HUES64 (cell line): ENCODE results near the gene ARFRP1.

Source experiments
- H3K27ac ChIP-seq: 2 replicates; pipeline ENCODE4 v1.7.0; 2013; ENCODE audit warnings: low read depth, low read length, inconsistent platforms
- H3K27me3 ChIP-seq: 2 replicates; pipeline ENCODE4 v1.6.1; 2013; ENCODE audit warnings: mild to moderate bottlenecking, low read length; ENCODE audit not compliant: insufficient read depth
- H3K36me3 ChIP-seq: 2 replicates; pipeline ENCODE4 v1.6.1; 2013; ENCODE audit warnings: mild to moderate bottlenecking, low read length; ENCODE audit not compliant: insufficient read depth
- H3K4me1 ChIP-seq: 2 replicates; pipeline ENCODE4 v1.6.1; 2013; ENCODE audit warnings: mild to moderate bottlenecking, low read length, moderate library complexity; ENCODE audit not compliant: insufficient read depth
- H3K4me3 ChIP-seq: 2 replicates; pipeline ENCODE4 v1.5.1; 2013; ENCODE audit warnings: mild to moderate bottlenecking, low read length, moderate library complexity
- H3K9ac ChIP-seq: 2 replicates; pipeline ENCODE4 v1.6.1; 2013; ENCODE audit warnings: mild to moderate bottlenecking, low read depth, low read length
- H3K9me3 ChIP-seq: 2 replicates; pipeline ENCODE4 v1.6.1; 2013; ENCODE audit warnings: low read depth, low read length; ENCODE audit not compliant: insufficient read depth
- WGBS: fragments of 150-250, 120-280 bp; methylation state at CpG from one replicate; pipeline ENCODE4 v1.1.7; 2013; ENCODE audit warnings: missing lambda C conversion rate; 5-methylcytosine and 5-hydroxymethylcytosine counted together

Gene ARFRP1

DNA sequence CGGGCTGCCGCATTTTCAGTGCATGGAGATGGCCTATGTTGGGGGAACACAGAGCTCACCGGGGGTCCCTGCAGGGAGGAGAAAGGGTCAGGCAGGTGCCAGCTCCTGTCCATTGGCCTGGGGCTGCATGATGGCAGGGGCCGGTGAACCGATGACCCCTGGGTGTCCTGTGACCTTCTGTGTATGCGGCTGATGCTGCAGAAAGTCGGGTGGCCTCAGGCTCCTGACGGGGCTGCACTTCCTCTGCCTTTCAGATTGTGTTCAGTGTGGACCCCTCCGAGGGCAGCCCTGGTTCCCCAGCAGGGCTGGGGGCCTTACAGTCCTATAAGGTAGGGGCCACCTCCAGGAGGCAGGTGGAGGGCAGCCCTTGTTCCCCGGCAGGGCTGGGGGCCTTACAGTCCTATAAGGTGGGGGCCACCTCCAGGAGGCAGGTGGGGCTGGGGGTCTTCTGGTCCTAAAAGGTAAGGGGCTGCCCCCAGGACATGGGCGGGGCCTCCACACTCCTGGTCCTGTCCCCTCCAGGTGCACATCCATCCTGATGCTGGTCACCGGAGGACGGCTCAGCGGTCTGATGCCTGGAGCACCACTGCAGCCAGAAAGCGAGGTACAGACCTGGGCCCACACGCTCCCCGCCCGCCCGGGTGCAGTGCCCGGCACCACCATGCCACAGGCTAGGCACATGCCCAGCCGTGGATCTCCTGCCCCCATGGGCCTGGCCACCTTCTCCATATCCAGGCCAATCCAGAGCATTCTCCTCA, 22.3 kb downstream of the ARFRP1 start:
- Histone ChIP-seq H3K9ac (no peak overlapping the region), H3K9me3 (no peaks in the 10 kb centered on the region), H3K4me3 (no peak overlapping the region), H3K36me3 (0 out of 2 replicates have a peak, but pooled peaks cover 2% of the 10 kb centered on the region), H3K27ac (no peak overlapping the region), H3K4me1 (no peaks in the 10 kb centered on the region), H3K27me3 (no peaks in the 10 kb centered on the region)
- WGBS = 92% methylated on average over 21 of the region's 21 CpGs

DNA sequence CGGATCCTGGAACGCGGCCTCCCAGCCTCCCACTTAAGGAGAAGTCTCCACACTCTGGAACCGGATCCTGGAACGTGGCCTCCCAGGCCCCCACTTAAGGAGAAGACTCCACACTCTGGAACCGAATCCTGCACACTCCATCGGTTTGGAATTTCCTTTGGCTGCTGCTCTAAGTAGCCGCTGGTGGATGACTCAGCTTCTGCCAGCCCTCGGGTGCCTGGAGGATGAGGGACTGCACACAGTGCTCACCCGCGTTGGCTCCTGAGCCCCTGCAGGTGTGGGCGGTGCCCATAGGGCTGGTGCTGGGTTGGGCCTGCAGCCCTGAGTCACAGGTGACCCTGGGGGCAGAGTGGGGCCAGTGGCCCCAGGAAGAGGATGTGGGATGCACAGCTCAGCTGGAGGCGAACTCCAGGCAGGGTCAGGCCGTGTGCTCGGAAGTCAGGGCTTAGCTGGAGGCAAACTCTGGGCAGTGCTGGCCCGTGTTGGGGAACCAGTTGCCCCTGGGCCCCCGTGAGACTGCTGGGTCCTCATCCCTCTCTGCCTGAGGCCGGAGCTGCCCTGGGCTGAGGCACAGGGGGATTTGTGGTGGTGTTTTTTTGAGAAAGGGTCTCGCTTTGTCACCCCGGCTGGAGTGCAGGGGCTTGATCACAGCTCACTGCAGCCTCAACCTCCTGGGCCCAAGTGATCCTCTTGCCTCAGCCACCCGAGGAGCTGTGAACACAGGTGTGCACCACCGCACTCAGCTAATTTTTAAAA, 25.2 kb downstream of the ARFRP1 start:
- Histone ChIP-seq H3K27me3 (no peaks in the 10 kb centered on the region), H3K4me1 (no peaks in the 10 kb centered on the region), H3K36me3 (peaks cover 11% of the 10 kb centered on the region), H3K4me3 (no peak overlapping the region), H3K9ac (no peak overlapping the region), H3K27ac (no peak overlapping the region), H3K9me3 (no peaks in the 10 kb centered on the region)
- 83% methylated on average over 22 of the region's 22 CpGs for WGBS

GRCh38 chr20:63681609-63682142, 26.1 kb downstream of the ARFRP1 start:
- H3K27ac ChIP-seq = no peak overlapping the region
- peaks cover 15% of the 10 kb centered on the region for H3K36me3 ChIP-seq
- 95% methylated on average over 13 of the region's 13 CpGs for WGBS
- H3K4me3 ChIP-seq = no peak overlapping the region
- H3K9me3 ChIP-seq = no peaks in the 10 kb centered on the region
- H3K27me3 ChIP-seq = no peaks in the 10 kb centered on the region
- no peaks in the 10 kb centered on the region for H3K4me1 ChIP-seq
- H3K9ac ChIP-seq = no peak overlapping the region

DNA sequence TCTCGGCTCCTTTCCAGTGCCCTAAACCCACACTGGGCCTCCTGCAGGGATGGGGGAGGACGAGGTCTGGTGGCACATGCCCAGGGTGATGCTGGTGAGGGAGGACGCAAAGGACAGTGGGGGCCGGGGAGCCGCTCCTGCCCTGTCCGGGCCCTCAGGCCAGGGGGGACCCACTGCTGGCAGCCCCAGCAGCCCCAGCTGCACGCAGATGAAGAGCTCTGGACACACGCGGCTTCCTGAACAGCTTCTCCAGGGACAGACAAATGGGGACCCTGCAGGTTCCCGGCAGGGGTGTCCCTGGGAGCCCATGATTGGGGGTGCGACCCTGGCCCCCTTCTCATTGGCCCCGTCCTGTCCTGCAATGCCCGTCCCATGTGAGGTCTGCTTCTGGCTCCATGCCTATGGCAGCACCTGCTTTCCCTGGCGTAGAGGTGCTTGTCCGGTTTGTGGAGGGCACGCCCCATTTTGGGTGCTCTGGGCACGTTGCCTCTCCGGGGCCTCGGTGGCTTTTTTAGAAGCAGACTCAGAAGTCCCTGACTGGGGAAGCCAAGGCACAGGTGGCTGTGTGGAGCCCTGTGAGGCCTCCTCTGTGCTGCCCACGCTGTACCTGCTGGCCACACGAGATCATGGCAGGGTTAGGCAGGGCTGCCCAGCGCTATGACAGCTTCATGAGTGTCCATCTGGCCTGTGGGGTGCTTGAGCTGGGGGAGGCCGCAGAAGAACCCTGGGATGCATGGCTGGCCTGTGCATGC, 26.7 kb downstream of the ARFRP1 start:
- Histone ChIP-seq H3K9ac (no peak overlapping the region), H3K36me3 (peaks cover 19% of the 10 kb centered on the region), H3K4me3 (no peak overlapping the region), H3K9me3 (no peaks in the 10 kb centered on the region), H3K27ac (no peak overlapping the region), H3K27me3 (no peaks in the 10 kb centered on the region), H3K4me1 (no peaks in the 10 kb centered on the region)
- 95% methylated on average over 23 of the region's 23 CpGs for WGBS

DNA sequence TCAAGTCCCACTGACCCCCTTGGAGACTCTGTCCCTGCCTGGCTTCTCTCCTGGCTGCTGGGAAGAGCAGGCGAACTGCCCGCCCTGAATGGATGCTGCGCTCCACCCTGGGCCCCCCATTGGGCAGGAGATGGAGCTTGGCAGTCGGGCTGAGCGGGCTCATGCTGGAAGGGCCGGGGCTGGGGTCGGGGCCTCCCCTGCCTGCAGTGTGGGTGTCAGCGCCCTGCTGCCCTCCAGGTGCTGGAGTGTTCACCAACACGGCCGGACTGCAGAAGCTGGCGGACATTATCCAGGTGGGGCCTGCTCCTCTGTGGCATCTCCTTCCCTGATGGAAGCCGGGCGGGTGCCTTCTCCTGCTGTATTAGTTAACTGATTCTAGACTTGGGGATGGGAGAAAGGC, 27.3 kb downstream of the ARFRP1 start:
- Histone ChIP-seq H3K27ac (no peak overlapping the region), H3K9ac (no peak overlapping the region), H3K27me3 (no peaks in the 10 kb centered on the region), H3K9me3 (no peaks in the 10 kb centered on the region), H3K4me3 (no peak overlapping the region), H3K4me1 (no peaks in the 10 kb centered on the region), H3K36me3 (peaks cover 23% of the 10 kb centered on the region)
- WGBS = 96% methylated on average over 13 of the region's 13 CpGs

DNA sequence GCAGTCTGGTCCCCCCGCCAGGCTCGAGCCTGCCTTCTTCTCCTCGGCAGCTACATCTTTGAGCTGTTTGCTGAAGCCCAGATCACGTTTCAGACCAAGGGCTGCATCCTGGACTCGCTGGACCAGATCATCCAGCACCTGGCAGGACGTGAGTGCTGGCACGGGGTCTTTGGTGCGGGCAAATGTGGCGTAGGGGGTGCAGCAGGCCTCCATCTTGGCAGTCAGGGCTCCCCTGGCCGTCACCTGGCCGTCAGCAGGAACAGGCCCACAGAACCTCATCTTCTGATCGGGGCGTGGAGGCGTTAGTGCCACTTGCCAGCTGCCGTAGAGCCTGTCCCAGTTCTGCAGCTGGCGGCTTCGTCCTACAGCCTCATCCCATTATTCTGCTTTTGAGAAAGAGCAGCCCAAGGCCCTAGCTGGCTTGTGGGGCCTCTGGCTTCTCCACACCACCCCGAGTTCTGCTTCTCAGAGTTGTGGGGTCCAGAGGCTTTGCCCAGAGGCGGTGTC, 27.9 kb downstream of the ARFRP1 start:
- WGBS = 96% methylated on average over 19 of the region's 19 CpGs
- Histone ChIP-seq H3K36me3 (peaks cover 26% of the 10 kb centered on the region), H3K27me3 (no peaks in the 10 kb centered on the region), H3K4me3 (no peak overlapping the region), H3K27ac (no peak overlapping the region), H3K9me3 (no peaks in the 10 kb centered on the region), H3K9ac (no peak overlapping the region), H3K4me1 (no peaks in the 10 kb centered on the region)

DNA sequence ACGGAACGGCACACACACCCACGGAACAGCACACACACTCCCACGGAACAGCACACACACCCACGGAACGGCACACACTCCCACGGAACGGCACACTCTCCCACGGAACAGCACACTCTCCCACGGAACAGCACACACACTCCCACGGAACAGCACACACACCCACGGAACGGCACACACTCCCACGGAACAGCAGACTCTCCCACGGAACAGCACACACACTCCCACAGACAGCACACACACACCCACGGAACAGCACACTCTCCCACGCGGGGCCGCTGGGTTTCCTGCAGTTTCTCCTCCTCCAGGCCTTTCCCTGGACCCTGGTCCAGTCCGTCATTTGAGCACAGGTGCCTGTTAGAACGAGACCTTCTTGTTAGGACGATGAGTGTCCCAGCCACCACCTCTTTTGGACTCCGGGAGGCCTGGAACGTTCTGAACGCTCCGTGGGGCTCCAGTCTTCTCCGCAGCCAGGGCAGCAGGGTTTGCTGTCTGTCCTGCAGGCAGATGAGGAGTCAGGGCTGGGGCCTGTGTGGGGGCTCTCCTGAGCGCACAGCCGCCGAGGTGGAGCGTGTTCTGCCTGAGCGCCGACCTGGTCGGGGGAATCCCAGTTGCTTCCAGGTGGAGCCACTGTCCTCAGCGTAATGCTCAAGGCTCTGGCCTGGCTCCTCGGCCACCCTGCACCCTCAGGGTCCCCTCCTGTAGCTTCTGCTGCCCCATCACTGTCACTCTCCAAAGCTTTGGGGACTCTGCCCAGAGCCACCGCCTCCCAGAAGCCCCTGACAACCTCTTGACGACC, 28.9 kb downstream of the ARFRP1 start:
- Histone ChIP-seq H3K4me1 (no peaks in the 10 kb centered on the region), H3K27ac (no peak overlapping the region), H3K9ac (no peak overlapping the region), H3K9me3 (no peaks in the 10 kb centered on the region), H3K4me3 (no peak overlapping the region), H3K27me3 (no peaks in the 10 kb centered on the region), H3K36me3 (peaks cover 35% of the 10 kb centered on the region)
- 91% methylated on average over 38 of the region's 38 CpGs for WGBS

DNA sequence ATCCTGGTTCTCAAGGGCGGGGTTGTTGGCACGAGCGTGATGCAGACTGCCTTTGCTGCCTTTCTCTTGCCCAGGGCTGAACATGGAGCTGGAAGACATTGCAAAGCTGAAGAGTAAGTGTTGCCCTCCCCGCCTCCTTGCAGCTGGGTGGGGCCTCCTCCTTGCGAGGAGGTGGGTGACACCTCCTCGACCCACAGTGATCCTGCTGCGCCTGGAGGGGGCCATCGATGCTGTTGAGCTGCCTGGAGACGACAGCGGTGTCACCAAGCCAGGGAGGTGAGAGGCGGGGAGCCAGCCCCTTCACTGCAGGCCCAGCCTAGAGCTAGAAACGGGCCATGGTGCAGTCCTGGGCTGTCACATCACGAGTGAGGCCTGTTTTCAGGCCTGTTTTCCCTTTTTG, 29.7 kb downstream of the ARFRP1 start:
- Histone ChIP-seq H3K4me3 (no peak overlapping the region), H3K36me3 (peaks cover 37% of the 10 kb centered on the region), H3K9me3 (no peaks in the 10 kb centered on the region), H3K9ac (no peak overlapping the region), H3K27ac (no peak overlapping the region), H3K27me3 (no peaks in the 10 kb centered on the region), H3K4me1 (no peaks in the 10 kb centered on the region)
- 92% methylated on average over 13 of the region's 13 CpGs for WGBS

DNA sequence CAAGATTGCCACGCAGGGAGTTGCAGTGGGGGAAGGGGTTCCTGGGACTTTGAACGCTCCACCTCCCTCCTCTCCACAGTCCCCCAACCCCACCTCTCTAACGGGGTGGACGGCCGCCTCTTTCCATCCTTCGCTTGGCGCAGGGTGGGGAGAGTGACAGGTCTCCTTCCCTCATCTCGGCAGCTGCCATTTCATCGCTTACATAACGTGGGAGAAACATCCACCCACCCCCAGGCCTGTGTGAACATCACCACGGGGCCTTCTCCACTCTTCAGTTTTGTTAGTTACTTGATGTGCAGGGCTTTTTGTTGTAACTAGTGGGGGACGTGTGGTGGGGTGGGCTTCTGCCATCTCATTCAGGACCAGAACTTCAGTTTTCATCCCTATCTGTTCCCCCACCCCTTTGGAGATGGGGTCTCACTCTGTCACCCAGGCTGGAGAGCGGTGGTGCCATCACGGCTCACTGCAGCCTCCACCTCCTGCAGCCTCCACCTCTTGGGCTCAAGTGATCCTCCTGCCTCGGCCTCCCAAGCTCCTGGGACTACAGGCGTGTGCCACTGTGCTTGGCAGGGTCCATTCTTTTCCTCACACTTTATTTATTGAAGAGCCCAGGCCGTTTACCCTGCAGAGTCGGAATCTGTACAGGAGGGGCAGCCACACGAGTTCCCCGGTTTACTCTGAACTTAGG, 32.0 kb downstream of the ARFRP1 start:
- Histone ChIP-seq H3K4me3 (no peak overlapping the region), H3K27me3 (no peaks in the 10 kb centered on the region), H3K27ac (no peak overlapping the region), H3K4me1 (no peaks in the 10 kb centered on the region), H3K36me3 (peaks cover 43% of the 10 kb centered on the region), H3K9ac (no peak overlapping the region), H3K9me3 (no peaks in the 10 kb centered on the region)
- 96% methylated on average over 18 of the region's 20 CpGs for WGBS

GRCh38 chr20:63673951-63674350, 33.8 kb downstream of the ARFRP1 start:
- no peak overlapping the region for H3K27ac ChIP-seq
- peaks cover 49% of the 10 kb centered on the region for H3K36me3 ChIP-seq
- no peaks in the 10 kb centered on the region for H3K9me3 ChIP-seq
- no peak overlapping the region for H3K9ac ChIP-seq
- no peak overlapping the region for H3K4me3 ChIP-seq
- H3K4me1 ChIP-seq = no peaks in the 10 kb centered on the region
- 96% methylated on average over 14 of the region's 14 CpGs for WGBS
- H3K27me3 ChIP-seq = no peaks in the 10 kb centered on the region
